Gastroesophageal sphincter (tissue), 4 donors: ENCODE results near the gene TM9SF4. TPM values are rescaled to one million over a fixed set of nuclear protein-coding genes. Genes with fewer than 3 reads are reported as not detected.

Experiments
- ATAC-seq: fragments of 150-250 bp; one replicate; pipeline ENCODE4 v1.9.1; 2016; ENCODE audit warnings: mild to moderate bottlenecking, moderate library complexity
- H3K27ac ChIP-seq, 4 donors: fragments of 200-600 bp; sonication (generic) in 3 of 4; 1 replicate in 3 of 4; 2 replicates in 1 of 4; pipeline ENCODE4 v1.5.1; 2016 to 2019
- H3K27me3 ChIP-seq: fragments of 200-600 bp; sonication (generic); one replicate; pipeline ENCODE4 v1.5.1; 2019
- H3K36me3 ChIP-seq, 2 donors: fragments of 200-600 bp; sonication (generic); one replicate each; pipeline ENCODE4 v1.5.1; 2019; ENCODE audit warnings: control low read depth in 1 of 2
- H3K4me1 ChIP-seq, 3 donors: fragments of 200-600 bp; sonication (generic); 1 replicate in 2 of 3; 2 replicates in 1 of 3; pipeline ENCODE4 v1.5.1; 2016 to 2019; ENCODE audit warnings: control low read depth in 2 of 3
- H3K4me3 ChIP-seq, 2 donors: fragments of 200-600 bp; sonication (generic); one replicate each; pipeline ENCODE4 v1.5.1; 2019; ENCODE audit warnings: mild to moderate bottlenecking in 1 of 2, moderate library complexity in 1 of 2
- H3K9me3 ChIP-seq, 3 donors: fragments of 200-600 bp; sonication (generic); one replicate each; pipeline ENCODE4 v1.5.1; 2017 to 2019; ENCODE audit warnings: control low read depth in 2 of 3
- EP300 ChIP-seq: sonication (generic); formaldehyde crosslinking; IDR thresholded peaks from one replicate; pipeline ENCODE4 v1.6.1; 2017; ENCODE audit warnings: antibody characterized with exemption, mild to moderate bottlenecking
- POLR2A ChIP-seq, 2 donors: fragments of 450-650 bp; IDR thresholded peaks; one replicate each; pipeline ENCODE4 v1.6.1; 2017; ENCODE audit warnings: antibody characterized with exemption in 2 of 2, mild to moderate bottlenecking in 2 of 2, moderate library complexity in 1 of 2
- POLR2AphosphoS5 ChIP-seq: sonication (generic); formaldehyde crosslinking; IDR thresholded peaks from one replicate; pipeline ENCODE4 v1.6.1; 2017; ENCODE audit warnings: antibody characterized with exemption
- WGBS, 2 donors: methylation state at CpG; one replicate each; pipeline ENCODE4 v1.1.5; 2018; ENCODE audit warnings: low coverage in 1 of 2; 5-methylcytosine and 5-hydroxymethylcytosine counted together
- total RNA-seq, 4 donors: library from RNA; depleted of rRNA; stranded (reverse); fragments of >200 nt; gene quantifications; one replicate each; pipeline ENCODE4 v1.1.0, GENCODE V29; 2016
- TF ChIP-seq, protein P1 (sequence below), 4 experiments: fragments of 200-600 bp in 2 of 4; fragments of 450-650 bp in 2 of 4; sonication (generic) in 1 of 4; IDR thresholded peaks; one replicate each; pipeline ENCODE4 v1.5.1; 2017 to 2019; ENCODE audit warnings: antibody characterized with exemption in 4 of 4, mild to moderate bottlenecking in 2 of 4, moderate library complexity in 2 of 4

TM9SF4 gene
- 10 to 100 TPM; 20.7 to 32.6 (median 22.9) TPM for total RNA-seq

DNA sequence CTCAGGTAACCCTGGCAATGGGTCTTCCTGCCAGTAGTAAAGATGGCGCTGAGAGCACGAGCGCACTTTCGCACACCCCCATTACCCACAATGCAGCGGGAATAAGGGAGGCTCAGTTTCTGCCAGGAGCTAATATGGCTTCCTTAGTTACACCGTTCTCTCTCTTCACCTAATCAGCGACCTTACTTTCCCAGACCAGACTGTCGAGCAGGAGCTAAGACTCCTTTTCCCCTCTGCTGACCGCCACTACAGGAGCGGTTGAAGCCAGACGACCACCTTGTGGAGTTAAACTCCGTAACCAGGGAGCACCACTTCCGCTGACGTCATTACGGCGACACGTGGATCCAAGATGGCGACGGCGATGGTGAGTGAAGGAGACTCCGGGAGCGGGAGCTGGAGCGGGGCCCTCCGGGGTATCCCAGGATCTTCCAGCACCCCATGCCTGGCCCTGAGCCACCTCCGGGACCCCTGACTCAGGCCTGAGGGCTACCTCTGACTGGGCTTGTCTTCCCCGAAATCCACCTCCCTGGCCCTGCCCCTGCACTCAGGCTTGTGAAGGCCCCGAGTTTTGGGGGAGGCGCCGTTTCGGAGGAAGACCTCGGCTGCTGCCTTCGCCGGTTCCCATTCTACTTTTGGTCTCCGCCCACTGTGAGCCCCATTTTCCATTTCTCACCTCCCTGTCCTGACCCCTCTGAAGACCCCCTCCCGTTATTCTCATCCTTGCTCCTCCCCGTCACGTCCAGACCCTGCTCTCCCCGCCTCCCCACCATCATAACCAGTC lies at the start of gene TM9SF4:
Gene TM9SF4 (plus strand): TSS at position 323 of the 781 bp plus-strand sequence. CDS start 27 bp downstream, at position 350.
- TF ChIP-seq, protein P1, sequence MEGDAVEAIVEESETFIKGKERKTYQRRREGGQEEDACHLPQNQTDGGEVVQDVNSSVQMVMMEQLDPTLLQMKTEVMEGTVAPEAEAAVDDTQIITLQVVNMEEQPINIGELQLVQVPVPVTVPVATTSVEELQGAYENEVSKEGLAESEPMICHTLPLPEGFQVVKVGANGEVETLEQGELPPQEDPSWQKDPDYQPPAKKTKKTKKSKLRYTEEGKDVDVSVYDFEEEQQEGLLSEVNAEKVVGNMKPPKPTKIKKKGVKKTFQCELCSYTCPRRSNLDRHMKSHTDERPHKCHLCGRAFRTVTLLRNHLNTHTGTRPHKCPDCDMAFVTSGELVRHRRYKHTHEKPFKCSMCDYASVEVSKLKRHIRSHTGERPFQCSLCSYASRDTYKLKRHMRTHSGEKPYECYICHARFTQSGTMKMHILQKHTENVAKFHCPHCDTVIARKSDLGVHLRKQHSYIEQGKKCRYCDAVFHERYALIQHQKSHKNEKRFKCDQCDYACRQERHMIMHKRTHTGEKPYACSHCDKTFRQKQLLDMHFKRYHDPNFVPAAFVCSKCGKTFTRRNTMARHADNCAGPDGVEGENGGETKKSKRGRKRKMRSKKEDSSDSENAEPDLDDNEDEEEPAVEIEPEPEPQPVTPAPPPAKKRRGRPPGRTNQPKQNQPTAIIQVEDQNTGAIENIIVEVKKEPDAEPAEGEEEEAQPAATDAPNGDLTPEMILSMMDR (IDR thresholded peaks at IDR 0.05), result no peak
- TF ChIP-seq EP300, result no peak
- TF ChIP-seq POLR2A (IDR thresholded peaks at IDR 0.05), result peak; percentile 41 to 42
- peak; percentile 59 for TF ChIP-seq POLR2AphosphoS5
- 0 to 1% methylated on average over 7 to 19 of the region's 38 CpGs for WGBS, 2 donors
- Histone ChIP-seq H3K4me3 (peak within 1 kb of the TSS; percentile 76 to 93), H3K27me3 (peaks cover 5% of the 10 kb centered on the region), H3K9me3 (no peaks in the 10 kb centered on the region), H3K36me3 (no peaks in the 10 kb centered on the region), H3K27ac (peak within 1 kb of the TSS; percentile 90 to 99 (median 98)), H3K4me1 (peaks cover 0 to 38% (median 11%) of the 10 kb centered on the region in 3 donors)
- peak; percentile 95 for ATAC-seq

GRCh38 chr20:32062776-32063170 lies 46.7 kb upstream of the TM9SF4 start:
- no peak overlapping the region for H3K4me3 ChIP-seq
- WGBS, 2 donors, result 53 to 80% methylated on average over 1 to 4 of the region's 4 CpGs
- H3K9me3 ChIP-seq, result no peaks in the 10 kb centered on the region
- ATAC-seq, result peak; percentile 55
- no peak overlapping the region for H3K27ac ChIP-seq
- no peaks in the 10 kb centered on the region for H3K4me1 ChIP-seq
- peaks cover 61% of the 10 kb centered on the region for H3K27me3 ChIP-seq
- no peaks in the 10 kb centered on the region for H3K36me3 ChIP-seq
- TF ChIP-seq EP300 (no peak), POLR2AphosphoS5 (no peak)

- Histone ChIP-seq H3K27me3 (peaks cover 56% of the 10 kb centered on the region), H3K4me1 (no peaks in the 10 kb centered on the region), H3K4me3 (no peak overlapping the region), H3K27ac (no peak overlapping the region), H3K36me3 (no peaks in the 10 kb centered on the region), H3K9me3 (no peaks in the 10 kb centered on the region)
- 14 to 77% methylated on average over 2 to 4 of the region's 4 CpGs for WGBS, 2 donors
- no peak for ATAC-seq
- TF ChIP-seq POLR2A (IDR thresholded peaks at IDR 0.05) (no peak), EP300 (no peak), POLR2AphosphoS5 (no peak)
- TF ChIP-seq, protein P1 (IDR thresholded peaks at IDR 0.05), result no peak
Observed at GRCh38 chr20:32063695-32064094, 45.8 kb upstream of the TM9SF4 start.

DNA sequence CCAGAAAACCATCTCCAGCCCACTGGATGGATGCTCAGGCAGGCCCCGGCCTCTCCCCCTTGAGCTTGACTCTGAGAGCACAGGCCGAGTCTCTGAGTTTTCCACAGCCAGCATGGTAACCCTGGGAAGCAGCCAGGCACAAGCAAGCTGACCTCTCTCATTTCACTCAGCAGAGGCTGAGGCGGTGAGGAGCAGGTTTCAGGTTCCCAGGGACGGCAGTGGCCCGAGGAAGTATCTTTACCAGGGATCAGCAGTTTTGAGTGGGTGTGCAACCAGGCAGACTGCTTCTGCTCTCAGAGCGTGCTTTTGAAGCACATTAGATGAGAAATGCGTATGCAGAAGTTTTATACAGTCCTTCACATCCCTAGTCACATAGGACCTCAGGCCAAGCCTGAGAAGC lies 44.8 kb upstream of the TM9SF4 start:
- H3K9me3 ChIP-seq, result no peaks in the 10 kb centered on the region
- no peaks in the 10 kb centered on the region for H3K36me3 ChIP-seq
- peaks cover 50% of the 10 kb centered on the region for H3K27me3 ChIP-seq
- 30 to 83% methylated on average over 3 to 5 of the region's 7 CpGs for WGBS, 2 donors
- no peak overlapping the region for H3K4me3 ChIP-seq
- no peak overlapping the region for H3K27ac ChIP-seq
- TF ChIP-seq, protein P1 (IDR thresholded peaks at IDR 0.05), result no peak
- TF ChIP-seq POLR2A (IDR thresholded peaks at IDR 0.05) (no peak), EP300 (no peak), POLR2AphosphoS5 (no peak)
- H3K4me1 ChIP-seq, result no peaks in the 10 kb centered on the region
- ATAC-seq, result no peak

- TF ChIP-seq EP300 (no peak), POLR2AphosphoS5 (no peak)
- ATAC-seq, result no peak
- H3K4me3 ChIP-seq, result no peak overlapping the region
- peaks cover 40% of the 10 kb centered on the region for H3K27me3 ChIP-seq
- no peaks in the 10 kb centered on the region for H3K36me3 ChIP-seq
- no peaks in the 10 kb centered on the region for H3K9me3 ChIP-seq
- no peak overlapping the region for H3K27ac ChIP-seq
- no peaks in the 10 kb centered on the region for H3K4me1 ChIP-seq
- 30 to 59% methylated on average over 3 of the region's 6 CpGs for WGBS, 2 donors
Observed at GRCh38 chr20:32067234-32067821, 42.2 kb upstream of the TM9SF4 start.

DNA sequence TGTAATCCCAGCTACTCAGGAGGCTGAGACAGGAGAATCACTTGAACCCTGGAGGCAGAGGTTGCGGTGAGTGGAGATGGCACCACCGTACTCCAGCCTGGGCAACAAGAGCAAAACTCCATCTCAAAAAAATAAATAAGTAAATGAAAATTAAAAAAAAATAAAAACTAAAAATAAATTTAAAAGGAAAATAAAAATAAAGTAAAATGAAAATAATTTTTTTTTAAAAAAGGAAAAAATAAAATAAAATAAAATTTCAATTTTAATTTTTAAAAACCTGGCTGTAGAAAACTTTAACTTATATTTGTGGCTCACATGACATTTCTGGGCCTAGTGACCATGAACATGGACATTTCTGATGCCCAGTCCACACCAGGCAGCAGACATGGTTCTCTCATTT lies 41.3 kb upstream of the TM9SF4 start:
- no peaks in the 10 kb centered on the region for H3K9me3 ChIP-seq
- no peaks in the 10 kb centered on the region for H3K4me1 ChIP-seq
- H3K27ac ChIP-seq, result no peak overlapping the region
- TF ChIP-seq POLR2AphosphoS5 (no peak), POLR2A (IDR thresholded peaks at IDR 0.05) (no peak), EP300 (no peak)
- TF ChIP-seq, protein P1 (IDR thresholded peaks at IDR 0.05), result no peak
- WGBS, 2 donors, result 100% methylated on average over 2 of the region's 2 CpGs
- H3K36me3 ChIP-seq, result no peaks in the 10 kb centered on the region
- no peak for ATAC-seq
- peaks cover 38% of the 10 kb centered on the region for H3K27me3 ChIP-seq
- H3K4me3 ChIP-seq, result no peak overlapping the region
